HG03196 (cell line): ENCODE data around the gene HES4.
"Not testable (repeated sequence)": the region's sequence is repeated elsewhere in the genome, so short reads cannot be mapped to it uniquely, and the experiment has no call there.

ENCODE experiments used
- ATAC-seq: cut with Tn5 transposase; IDR thresholded peaks from one replicate; pipeline ENCODE4 v1.9.1; 2021; ENCODE audit not compliant: unreplicated experiment

Gene HES4

GRCh38 chr1:981491-981954 is 18.4 kb downstream of the HES4 start:
- no peak for ATAC-seq

DNA sequence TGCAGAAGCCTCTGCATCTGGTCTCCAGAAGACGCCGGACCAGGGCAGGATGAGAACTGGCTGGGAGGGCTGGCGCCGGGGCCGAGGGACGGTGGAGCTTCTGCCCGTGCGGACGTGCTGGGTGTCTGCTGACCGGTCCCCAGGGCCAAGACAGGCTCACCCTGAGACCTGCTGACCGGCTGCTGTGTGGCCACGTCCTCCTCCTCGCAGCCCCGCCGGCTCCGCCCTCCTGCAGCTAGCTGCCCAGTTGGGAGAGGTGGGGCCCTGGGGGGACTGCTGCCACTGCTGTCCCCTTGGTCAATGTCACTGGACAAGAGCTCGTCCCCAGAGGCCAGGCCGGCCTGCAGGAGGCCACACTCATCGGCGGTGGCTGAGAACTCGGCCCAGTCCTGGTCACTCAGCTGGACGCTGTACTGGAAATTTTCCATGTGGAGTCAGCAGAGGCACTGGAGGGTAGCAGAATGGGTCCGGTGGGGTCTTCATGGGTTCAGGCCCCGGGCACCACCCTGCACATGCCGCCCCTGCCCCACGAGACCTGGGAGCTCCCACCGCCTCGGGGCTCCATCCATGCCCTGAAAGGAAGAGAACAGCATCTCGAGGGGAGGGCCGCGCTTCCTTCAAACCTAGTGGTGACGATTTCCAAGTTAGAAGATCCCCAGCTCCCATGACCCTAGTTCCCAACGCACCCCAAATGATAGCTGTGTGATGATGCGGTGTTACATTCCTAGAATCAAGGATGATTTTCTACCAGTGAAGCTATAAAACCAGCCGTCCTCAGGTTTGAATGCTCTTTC is 19.1 kb downstream of the HES4 start:
- ATAC-seq = no peak

GRCh38 chr1:980137-980571 is 19.7 kb downstream of the HES4 start:
- ATAC-seq = no peak

DNA sequence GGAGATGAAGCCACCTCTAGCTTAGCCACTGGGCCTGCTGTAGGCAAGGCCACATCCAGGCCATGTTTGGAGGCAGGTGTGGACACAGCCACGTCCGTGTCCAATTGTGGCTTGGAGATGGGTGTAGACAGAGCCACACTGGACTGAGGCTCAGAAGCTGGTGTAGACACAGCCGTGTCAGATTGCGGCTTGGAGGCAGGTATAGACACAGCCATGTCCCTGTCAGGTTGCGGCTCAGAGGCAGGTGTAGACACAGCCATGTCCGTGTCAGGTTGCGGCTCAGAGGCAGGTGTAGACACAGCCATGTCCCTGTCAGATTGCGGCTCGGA is 20.2 kb downstream of the HES4 start:
- ATAC-seq = no peak

DNA sequence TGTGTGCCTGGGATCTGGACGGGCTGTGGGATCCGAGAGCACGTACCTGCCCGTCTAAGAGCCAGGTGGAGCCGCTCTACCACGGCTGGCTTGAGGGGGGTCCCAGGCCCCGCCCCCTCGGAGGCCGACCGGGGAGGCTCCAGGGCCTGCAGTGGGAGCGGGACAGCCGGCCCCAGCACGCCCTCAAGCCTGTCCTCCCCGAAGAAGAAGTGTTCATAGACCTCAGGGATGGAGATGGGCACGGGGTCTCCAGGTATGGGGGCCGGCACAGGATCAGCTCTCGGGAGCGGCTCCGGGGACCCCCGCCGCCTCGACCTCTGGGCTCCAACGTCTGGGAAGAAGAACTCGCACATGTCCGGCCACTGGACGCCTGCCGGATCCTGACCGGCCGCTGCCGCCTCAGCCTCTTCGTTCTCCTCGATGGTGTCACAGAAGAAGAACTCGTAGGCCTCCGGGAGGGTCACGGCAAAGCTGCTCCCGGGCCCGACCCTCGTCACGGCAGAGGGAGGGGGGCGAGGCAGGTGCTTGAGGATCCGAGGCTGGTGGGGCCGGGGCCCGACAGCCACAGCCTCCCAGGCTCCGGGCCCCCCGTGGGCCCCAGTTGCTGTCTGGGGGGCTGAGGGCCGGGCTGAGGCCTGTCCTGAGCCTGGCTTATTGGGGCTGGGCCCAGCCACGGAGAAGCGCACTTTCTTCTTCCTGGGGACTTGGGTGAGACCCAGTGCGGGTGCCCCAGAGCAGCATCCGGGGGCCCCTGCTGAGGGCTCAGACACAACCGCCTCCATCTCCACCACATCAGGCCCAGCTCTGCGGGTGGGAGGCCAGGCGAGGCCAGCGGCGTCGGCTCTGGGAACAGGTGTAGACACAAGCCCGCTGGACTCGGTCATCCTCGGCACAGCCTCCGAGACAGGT is 20.8 kb downstream of the HES4 start:
- ATAC-seq = no peak

DNA sequence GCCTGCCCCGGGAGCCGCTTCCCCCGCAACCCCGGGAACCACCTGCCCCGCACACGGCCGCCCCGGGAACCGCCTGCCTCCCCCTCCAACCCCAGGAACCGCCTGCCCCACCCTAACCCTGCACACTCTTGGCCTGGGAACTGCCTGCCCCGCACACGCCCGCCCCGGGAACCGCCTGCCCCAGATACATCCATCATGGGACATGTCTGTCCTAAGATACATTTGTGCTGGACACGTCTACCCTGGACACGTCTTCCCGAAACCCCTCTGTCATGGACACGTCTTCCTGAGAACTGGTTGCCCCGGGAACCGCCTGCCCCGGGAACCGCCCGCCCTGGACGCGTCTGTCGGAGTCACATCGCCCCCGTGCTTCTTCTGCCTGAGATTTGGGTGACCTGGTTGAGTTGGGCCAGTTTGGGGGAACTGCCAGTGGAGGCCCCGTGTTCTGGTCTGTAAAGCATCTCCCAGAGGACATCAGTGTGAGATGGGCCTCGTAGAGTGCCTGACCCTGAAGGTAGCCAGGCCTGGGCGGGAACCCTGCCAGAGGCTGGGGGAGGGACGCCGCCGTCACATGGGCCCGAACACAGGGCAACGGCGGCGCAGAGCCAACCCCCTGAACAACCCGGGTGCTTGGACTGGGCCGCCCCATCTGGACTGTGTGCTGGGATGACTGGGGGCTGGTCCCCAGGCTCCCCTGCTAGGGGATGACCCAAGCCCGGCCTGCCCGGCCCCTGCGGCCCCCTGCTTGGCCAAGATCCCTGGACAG is 21.6 kb downstream of the HES4 start:
- ATAC-seq = no peak

DNA sequence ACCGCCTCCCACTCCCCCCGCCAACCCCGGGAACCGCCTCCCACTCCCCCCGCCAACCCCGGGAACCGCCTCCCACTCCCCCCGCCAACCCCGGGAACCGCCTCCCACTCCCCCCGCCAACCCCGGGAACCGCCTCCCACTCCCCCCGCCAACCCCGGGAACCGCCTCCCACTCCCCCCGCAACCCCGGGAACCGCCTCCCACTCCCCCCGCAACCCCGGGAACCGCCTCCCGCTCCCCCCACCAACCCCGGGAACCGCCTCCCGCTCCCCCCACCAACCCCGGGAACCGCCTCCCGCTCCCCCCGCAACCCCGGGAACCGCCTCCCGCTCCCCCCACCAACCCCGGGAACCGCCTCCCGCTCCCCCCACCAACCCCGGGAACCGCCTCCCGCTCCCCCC is 23.1 kb downstream of the HES4 start:
- ATAC-seq = not testable (repeated sequence)

DNA sequence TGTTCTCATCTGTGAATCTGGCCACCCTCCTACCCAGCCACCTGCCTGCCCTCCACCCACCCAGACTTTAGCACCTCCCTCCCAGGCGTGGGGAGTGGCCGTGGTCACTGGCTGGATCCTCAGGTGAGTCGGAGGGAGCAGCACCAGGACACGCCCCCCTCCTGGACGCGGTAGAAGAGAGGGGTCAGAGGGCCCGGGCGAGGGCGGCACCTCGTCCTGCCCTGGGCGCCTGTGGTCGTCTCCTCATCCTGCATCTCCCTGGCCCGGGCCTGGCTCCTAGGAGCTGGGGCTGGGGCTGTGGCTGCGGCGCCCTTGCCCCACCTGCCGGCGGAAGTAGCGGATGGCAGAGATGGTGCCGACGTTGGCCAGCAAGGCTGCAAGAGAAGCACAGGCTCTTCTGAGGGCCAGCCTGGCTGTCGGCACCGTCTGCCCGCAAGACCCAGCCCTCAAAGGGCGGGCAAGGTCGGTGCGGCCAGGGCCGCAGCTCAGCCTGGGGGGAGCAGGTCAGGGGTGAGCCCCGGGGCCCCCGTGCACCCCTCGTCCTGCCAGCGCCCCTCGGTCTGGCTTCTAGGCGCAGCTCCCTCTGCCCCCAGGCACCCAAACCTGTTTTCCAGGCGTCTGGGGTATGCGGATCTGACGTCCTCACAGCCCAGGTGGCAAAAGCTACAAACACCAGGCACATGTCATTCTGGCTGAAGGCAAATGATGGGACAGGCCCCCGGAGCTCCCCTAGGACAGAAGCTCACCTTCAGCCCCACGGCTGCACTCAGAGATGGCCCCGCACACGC is 23.8 kb downstream of the HES4 start:
- ATAC-seq = peak; percentile 51

GRCh38 chr1:975365-975764 is 24.5 kb downstream of the HES4 start:
- ATAC-seq = no peak

GRCh38 chr1:974687-975328 is 25.1 kb downstream of the HES4 start:
- no peak for ATAC-seq

- no peak for ATAC-seq
Measured at GRCh38 chr1:974293-974640, 25.6 kb downstream of the HES4 start.

DNA sequence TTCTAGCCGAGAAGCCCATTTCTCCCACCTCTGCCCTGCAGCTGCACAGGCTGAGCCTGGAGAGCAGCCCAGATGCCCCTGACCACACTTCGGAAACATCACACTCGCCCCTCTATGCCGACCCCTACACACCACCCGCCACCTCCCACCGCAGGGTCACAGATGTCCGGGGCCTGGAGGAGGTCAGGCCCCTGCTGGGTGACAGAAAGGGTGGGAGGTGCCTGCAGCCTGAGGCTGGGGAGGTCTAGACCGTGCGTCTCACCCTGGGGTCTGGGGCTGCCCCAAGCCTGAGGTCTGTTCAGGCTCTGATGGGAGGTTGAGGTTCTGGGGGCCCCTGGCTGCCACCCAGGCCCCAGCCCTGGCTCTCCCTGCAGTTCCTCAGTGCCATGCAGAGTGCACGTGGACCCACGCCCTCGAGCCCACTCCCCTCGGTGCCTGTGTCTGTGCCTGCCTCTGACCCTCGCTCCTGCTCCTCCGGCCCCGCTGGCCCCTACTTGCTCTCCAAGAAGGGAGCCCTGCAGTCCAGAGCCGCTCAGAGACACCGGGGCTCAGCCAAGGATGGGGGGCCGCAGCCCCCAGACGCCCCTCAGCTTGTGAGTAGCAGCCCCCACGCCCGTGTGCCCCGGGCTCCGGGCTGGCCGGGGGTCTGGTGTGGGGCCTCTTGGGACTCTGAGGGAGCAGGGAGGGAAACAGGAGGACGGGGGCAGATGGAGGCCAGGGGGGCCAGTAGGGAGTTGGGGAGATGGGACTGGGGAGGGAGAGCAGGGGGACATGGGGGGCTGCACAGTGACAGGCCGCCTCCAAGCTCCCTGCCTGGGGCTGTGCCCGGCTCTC is 26.2 kb downstream of the HES4 start:
- no peak for ATAC-seq

GRCh38 chr1:972726-973458 is 27.0 kb downstream of the HES4 start:
- ATAC-seq = no peak

- ATAC-seq = no peak
Measured at GRCh38 chr1:971751-972506, 28.0 kb downstream of the HES4 start.

DNA sequence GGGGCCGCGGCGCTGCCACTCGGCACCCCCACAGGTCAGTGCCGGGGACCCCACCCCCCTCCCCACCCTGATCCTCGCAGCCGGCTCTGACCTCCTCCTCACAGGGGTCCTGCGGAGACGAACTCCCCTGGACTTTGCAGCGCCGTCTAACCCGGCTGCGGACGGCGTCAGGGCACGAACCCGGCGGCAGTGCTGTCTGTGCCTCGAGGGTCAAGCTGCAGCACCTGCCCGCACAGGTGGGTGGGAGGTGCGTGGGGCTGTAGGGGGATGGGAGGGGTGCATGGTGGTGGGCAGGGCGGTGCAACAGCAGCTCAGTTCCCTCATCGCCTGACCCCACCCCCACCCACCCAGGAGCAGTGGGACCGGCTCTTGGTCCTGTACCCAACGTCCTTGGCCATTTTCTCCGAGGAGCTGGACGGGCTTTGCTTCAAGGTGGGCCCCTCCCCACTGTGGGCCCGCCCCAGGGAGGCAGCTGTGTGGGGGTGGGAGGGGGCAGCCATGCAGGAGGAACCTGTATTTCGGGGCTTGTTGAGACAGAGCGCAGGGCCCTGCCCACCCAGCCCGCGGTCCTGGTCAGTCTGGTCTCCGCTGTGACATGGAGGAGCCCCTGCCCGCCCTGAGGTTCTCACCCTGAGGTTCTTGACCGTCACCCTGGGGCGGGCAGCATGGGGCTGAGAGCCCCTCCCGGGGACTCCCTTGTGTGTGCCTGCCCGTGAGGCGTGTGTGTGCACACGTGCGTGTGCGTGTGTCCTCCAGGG is 28.7 kb downstream of the HES4 start:
- no peak for ATAC-seq

DNA sequence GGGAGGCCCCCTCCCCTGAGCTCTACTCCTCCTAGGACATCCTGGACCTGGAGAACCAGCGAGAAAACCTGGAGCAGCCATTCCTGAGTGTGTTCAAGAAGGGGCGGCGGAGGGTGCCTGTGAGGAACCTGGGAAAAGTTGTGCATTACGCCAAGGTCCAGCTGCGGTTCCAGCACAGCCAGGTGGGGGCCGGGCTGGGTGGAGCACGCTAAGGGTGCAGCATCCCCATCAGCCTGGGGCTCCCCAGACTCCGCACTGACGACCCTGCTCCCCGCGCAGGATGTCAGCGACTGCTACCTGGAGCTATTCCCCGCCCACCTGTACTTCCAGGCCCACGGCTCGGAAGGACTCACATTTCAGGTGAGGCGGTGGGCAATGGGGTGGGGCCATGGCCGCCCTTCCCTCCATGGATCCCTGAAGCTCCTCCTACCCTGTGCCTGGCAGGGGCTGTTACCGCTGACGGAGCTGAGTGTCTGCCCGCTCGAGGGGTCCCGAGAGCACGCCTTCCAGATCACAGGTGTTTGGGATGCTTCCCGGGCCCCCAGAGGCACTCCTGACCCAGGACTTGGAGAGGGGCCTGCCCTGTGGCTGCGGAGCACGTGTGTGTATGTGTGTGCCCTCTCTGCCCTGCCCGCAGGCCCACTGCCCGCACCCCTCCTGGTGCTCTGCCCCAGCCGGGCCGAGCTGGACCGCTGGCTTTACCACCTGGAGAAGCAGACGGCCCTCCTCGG is 29.5 kb downstream of the HES4 start:
- ATAC-seq = no peak
